Stimulated activated CD4-positive, alpha-beta T cell treated with anti-CD3 and anti-CD28 coated beads, Interleukin-2, amount 100 ng/mL, for 24 hours (primary cell): ENCODE results near the gene MEGF11.

Source experiments
- DNase-seq, 2 donors: peaks; one replicate each; pipeline ENCODE4 v3.0.0-alpha.2; 2020

Gene MEGF11

DNA sequence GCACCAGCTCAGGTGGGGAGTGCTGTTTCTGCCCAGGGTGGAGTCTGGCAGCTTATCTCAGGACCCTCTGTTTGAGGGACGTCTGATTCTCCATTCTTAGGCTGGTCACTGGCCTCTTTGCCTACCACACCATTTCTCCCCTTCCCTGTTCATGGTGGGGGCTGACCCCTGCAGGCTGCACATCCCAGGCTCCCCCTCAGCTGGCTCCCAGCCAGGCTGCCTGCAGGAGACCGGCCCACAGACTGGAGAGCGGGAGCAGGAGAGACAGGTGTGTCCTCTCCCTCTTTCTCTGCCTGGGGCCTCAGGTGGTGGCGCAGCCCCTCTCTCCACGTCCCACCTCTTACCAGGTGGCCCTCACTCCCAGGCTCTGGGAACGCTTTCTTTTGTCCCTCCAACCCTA is 323.4 kb downstream of the MEGF11 start:
- DNase-seq = no peak

- DNase-seq = no peak
Measured at GRCh38 chr15:65929573-65929972, 324.0 kb downstream of the MEGF11 start.

DNA sequence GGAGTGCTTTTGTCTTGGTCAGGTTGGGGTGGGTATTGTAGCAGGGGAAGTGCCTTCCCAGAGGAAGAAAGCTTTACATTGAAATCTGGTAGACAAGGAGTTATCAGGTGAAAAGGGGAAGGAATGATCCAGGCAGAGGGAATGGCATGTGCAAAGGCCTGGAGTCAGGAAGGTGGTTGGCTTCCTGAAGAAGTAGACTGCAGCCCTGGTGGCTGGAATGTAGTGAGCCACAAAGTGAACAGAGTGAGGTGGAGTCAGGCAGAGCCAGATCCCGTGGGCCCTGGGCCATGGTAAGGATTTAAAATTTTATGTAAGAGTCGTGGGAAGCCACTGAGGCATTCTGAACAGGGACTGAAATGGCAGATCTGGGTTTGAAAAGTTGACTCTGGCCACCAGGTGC is 326.0 kb downstream of the MEGF11 start:
- no peak for DNase-seq

DNA sequence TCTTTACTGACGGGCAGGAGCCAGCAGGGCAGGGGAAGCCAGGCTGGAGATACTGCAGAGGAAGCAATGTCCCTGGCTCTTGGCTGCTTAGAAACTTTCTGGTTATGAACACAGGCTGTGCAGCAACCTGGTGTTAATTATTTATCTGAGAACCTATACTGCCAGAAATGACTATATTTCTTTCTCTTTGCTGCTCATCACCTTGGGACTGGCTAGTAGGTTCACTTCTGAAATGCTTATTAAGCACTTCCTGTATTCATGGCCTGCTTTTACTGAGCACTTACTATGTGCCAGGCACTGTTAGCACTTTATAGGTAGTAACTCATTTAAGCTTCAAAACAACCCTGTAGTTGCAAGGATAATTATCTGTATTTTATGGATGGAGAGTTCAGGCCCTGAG is 326.7 kb downstream of the MEGF11 start:
- DNase-seq = no peak

DNA sequence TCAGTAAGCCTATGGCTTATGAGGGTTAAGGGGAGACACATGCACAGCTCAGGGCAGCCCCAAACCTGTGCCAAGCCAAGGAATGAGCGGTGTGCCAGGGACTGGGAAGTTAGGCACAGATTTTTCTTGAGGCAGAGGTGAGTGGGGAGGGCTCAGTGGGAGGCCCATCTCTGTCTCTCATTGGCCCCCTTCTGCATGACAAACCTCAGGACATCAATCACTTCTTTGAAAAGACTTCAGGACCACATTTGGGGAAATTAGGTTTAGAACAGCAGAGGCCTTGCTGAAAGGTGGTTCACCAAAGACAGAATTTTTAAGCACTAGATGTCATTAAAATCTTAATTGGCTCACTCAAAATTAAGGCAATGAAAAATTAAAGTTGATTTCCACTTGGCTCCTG is 327.1 kb downstream of the MEGF11 start:
- no peak for DNase-seq

DNA sequence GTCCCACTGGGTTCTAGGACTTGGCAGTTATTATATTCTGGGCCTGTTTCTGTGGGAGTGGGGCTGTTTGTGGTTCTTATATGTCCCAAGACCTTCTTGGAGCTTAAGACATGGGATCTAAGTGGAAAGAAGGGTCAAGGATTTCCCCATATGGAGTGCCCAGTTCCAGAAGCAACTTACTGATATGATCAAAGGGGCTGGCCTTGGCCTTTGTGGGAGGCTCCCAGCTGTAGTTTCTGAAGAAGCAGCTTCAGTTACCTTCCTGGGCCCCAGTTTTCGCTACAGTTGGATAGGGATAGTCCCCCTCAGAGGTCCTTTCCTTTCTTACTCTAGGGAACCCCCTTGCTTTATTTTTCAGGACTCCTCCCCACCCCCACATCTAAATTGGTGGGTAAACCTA is 328.2 kb downstream of the MEGF11 start:
- no peak for DNase-seq

GRCh38 chr15:65924004-65924403 is 329.5 kb downstream of the MEGF11 start:
- no peak for DNase-seq

DNA sequence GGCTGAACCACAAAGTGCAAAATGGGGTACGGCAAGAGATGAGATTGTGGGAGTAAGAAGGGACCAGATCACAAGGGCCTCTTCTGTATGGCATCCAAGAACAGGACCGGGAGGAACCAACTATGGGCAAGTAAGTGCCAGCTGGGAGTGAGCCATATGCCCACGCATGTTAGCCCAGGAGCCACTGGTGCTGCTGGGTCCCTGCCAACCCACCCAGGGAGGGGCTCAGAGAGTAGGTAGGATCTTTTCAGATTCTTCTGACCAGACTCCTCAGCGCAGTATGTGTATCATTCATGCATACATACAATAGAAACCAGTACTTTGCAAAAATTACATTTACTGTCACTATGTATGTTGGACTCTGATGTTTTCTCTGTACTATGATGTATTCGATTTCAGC is 330.3 kb downstream of the MEGF11 start:
- DNase-seq = no peak

- DNase-seq = no peak
Measured at GRCh38 chr15:65922621-65923020, 330.9 kb downstream of the MEGF11 start.

- DNase-seq = no peak
Measured at GRCh38 chr15:65921780-65922179, 331.8 kb downstream of the MEGF11 start.

DNA sequence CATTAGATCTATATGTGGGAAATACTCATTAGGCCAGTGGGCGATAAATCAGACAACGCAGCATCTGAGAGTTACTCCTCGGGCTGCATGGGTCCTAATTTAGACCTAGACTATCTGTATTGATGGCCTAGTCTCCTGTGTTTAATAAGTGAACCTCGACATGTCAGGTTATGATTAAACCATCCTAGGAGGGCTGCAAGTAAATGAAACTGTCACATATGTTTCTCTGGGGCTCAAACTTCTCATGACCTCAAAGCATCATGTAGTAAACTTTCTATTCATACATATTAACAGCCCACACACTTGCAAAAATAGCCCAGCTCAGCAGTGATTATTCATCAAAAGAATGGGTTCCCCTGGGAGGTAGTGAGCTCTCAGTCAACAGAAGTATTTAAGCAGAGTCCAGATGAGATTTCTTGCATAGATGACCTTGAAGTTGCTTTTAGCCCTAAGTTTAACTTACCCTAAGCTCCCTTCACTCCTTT is 332.7 kb downstream of the MEGF11 start:
- no peak for DNase-seq

GRCh38 chr15:65920121-65920520 is 333.4 kb downstream of the MEGF11 start:
- no peak for DNase-seq

- no peak for DNase-seq
Measured at GRCh38 chr15:65919353-65919752, 334.2 kb downstream of the MEGF11 start.

- DNase-seq = no peak
Measured at GRCh38 chr15:65918945-65919344, 334.6 kb downstream of the MEGF11 start.

GRCh38 chr15:65918357-65918920 is 335.1 kb downstream of the MEGF11 start:
- no peak for DNase-seq

GRCh38 chr15:65917936-65918335 is 335.6 kb downstream of the MEGF11 start:
- DNase-seq = no peak

DNA sequence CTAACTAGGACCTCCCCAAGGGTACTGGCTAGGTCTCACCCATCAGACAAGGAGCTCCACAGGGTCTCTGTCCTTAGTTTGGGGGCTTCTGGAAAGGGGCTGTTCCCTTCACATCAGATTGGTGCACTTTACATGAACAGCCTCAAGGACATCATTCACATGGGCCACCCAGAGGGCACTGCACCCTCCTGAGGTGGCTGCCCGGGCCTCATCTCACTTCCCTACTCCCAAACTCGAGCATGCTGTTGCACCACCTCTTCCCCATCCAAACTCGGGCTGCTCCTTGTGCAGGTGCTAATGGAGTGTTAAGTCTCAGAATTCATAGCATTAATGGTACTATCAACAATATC is 336.2 kb downstream of the MEGF11 start:
- no peak for DNase-seq

DNA sequence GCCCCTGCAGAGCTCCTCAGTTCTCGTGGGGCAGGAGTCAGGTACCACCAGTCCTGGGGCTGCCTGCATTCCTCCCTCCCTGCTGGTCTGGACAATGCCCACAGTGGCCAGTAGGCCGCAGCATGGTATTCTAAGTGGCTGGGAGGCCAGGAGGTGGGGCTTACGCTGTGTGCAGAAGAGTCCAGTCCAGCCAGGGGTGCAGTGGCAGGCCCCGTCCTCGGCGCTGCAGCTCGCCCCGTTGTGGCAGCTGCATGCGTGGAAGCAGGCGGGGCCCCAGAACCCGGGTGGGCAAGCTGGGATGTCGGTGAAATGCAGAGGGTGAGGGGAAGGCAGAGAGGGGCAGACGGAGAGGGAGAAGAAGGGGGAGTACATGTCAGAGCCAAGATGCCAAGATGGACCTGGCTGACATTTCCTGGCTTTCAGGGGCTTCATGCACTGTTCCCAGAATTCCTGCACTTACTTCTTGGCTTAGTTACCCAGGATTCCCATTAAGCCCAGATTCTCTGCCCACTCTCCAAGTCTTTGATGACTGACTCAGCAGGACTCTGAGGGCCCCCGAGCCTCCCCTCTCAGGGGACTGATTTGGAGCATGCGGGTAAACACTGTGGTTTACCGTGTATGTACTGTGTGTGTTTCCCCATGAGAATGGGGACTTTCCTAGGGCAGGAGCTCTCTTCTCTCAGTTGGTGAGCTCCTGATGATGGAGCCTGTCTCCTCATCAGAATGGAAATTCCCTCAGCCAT is 336.7 kb downstream of the MEGF11 start:
- DNase-seq = peak; percentile 36 to 41

GRCh38 chr15:65916041-65916663 is 337.4 kb downstream of the MEGF11 start:
- no peak for DNase-seq

DNA sequence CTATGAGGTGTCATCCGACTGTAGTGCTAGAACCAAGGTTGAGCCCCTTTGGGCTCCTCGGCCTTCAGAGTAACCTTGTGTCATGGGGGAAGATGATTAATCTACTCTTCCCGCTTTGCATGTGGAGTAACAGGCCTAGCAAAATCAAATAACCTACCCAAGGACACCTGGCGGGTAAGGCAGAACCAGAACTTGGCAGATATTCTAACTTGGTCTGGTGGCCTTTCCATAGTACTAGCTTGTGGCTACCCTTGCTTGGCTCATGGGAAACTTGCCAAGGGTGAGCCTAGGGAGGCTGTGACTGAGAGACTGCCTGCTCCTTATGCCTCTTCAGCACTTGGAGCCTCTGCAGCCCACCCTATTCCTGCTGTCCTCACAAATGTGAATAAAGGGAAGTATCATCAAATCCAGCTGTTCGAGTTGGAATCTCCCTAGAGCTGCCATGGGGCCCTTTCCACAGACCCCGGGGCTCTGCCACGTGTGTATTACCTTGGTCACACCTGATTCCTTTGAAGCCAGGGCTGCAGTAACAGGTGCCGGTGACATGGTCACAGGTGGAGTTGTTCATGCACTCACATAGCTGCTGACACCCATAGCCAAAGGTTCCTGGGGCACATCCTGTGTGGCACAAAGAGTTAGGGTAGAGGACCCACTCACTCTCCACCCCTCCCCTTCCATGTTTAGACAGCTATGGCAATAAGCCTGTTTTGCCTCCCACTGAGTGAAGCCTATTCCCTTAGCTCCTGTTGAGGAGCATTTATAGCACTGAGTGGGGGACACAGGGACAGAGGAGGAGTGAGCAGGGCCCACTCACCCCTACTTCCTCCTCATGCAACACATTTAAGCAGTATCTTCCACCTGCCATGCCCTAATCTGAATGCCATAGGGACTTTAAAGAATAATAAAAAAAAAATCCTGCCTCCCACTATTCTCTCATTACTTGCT is 338.3 kb downstream of the MEGF11 start:
- DNase-seq = no peak

GRCh38 chr15:65914386-65914785 is 339.2 kb downstream of the MEGF11 start:
- DNase-seq = no peak

GRCh38 chr15:65913631-65914199 is 339.8 kb downstream of the MEGF11 start:
- no peak for DNase-seq

DNA sequence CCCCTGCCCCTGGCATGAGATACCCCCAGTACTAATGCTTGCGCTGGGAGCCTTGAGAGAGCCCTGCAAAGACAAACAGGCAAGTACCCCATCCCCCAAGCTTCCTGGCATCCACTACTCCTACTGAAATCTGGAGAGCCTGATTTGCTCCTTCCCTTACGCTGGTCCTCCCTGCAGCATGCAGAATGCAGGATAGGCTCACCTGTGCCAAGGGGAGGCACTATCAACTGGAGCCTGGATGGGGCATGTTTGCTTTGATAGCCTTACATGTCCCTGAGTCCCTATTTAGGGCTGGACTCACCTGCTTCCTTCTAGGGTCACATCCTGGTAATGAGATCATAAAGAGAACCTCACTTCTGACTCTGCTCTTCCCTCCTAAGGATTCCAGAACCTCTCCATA is 341.3 kb downstream of the MEGF11 start:
- no peak for DNase-seq
